Measurements from ENCODE around the gene ADCK1.
A peak's percentile ranks its signal among the peaks of the same experiment; 100 is the strongest.
"Not testable (repeated sequence)": the region's sequence is repeated elsewhere in the genome, so short reads cannot be mapped to it uniquely, and the experiment has no call there.

The ADCK1 gene

GRCh38 chr14:77809011-77809410, 9.1 kb downstream of the ADCK1 start:
- no peak for DNase-seq (ENCODE audit: low spot score)
- no peak for FAIRE-seq

GRCh38 chr14:77812028-77812427, 12.1 kb downstream of the ADCK1 start:
- FAIRE-seq (no peak), DNase-seq (ENCODE audit: low spot score) (no peak)

- not testable (repeated sequence) for FAIRE-seq; DNase-seq (ENCODE audit: low spot score)
These were observed 12.8 kb downstream of the ADCK1 start for GRCh38 chr14:77812682-77813081.

- DNase-seq (ENCODE audit: low spot score) (no peak), FAIRE-seq (no peak)
These were observed 22.4 kb downstream of the ADCK1 start for GRCh38 chr14:77822307-77822706.

GRCh38 chr14:77822741-77823140, 22.8 kb downstream of the ADCK1 start:
- no peak for FAIRE-seq
- DNase-seq (ENCODE audit: low spot score): no peak

GRCh38 chr14:77823378-77823777, 23.5 kb downstream of the ADCK1 start:
- DNase-seq (ENCODE audit: low spot score): no peak
- FAIRE-seq: no peak

GRCh38 chr14:77825895-77826519, 26.1 kb downstream of the ADCK1 start:
- FAIRE-seq: peak; percentile 13
- no peak for DNase-seq (ENCODE audit: low spot score)

GRCh38 chr14:77830692-77831091, 30.8 kb downstream of the ADCK1 start:
- no peak for DNase-seq (ENCODE audit: low spot score)
- FAIRE-seq: no peak

GRCh38 chr14:77832297-77832696, 32.4 kb downstream of the ADCK1 start:
- DNase-seq (ENCODE audit: low spot score): no peak
- FAIRE-seq: no peak

GRCh38 chr14:77837926-77838325, 38.0 kb downstream of the ADCK1 start:
- DNase-seq (ENCODE audit: low spot score) (no peak), FAIRE-seq (no peak)

- FAIRE-seq: no peak
- no peak for DNase-seq (ENCODE audit: low spot score)
These were observed 39.1 kb downstream of the ADCK1 start for GRCh38 chr14:77838831-77839511.

GRCh38 chr14:77843195-77843594, 43.3 kb downstream of the ADCK1 start:
- FAIRE-seq (no peak), DNase-seq (ENCODE audit: low spot score) (no peak)

- no peak for DNase-seq (ENCODE audit: low spot score)
- no peak for FAIRE-seq
These were observed 43.7 kb downstream of the ADCK1 start for GRCh38 chr14:77843651-77844050.

- DNase-seq (ENCODE audit: low spot score) (no peak), FAIRE-seq (no peak)
These were observed 44.9 kb downstream of the ADCK1 start for GRCh38 chr14:77844802-77845201.

GRCh38 chr14:77848031-77848430, 48.1 kb downstream of the ADCK1 start:
- FAIRE-seq (no peak), DNase-seq (ENCODE audit: low spot score) (no peak)

- DNase-seq (ENCODE audit: low spot score): peak; percentile 44
- no peak for FAIRE-seq
These were observed 49.8 kb downstream of the ADCK1 start for GRCh38 chr14:77849711-77850110.

GRCh38 chr14:77853919-77854318, 54.0 kb downstream of the ADCK1 start:
- no peak for FAIRE-seq
- DNase-seq (ENCODE audit: low spot score): no peak

- FAIRE-seq (no peak), DNase-seq (ENCODE audit: low spot score) (no peak)
These were observed 57.0 kb downstream of the ADCK1 start for GRCh38 chr14:77856941-77857340.

- FAIRE-seq (no peak), DNase-seq (ENCODE audit: low spot score) (no peak)
These were observed 60.1 kb downstream of the ADCK1 start for GRCh38 chr14:77859934-77860570.

GRCh38 chr14:77861201-77861600, 61.3 kb downstream of the ADCK1 start:
- FAIRE-seq: no peak
- DNase-seq (ENCODE audit: low spot score): peak; percentile 41

- no peak for FAIRE-seq
These were observed 62.4 kb downstream of the ADCK1 start for GRCh38 chr14:77862154-77862786.

GRCh38 chr14:77864085-77864484, 64.2 kb downstream of the ADCK1 start:
- FAIRE-seq (no peak), DNase-seq (ENCODE audit: low spot score) (no peak)

More at GRCh38 chr14:77862154-77862786, 62.4 kb downstream of the ADCK1 start:
- DNase-seq (ENCODE audit: low spot score): peak; percentile 79
